SK-N-SH treated with all-trans-retinoic acid at 6 μM for 48 hours (cell line): ENCODE results near the gene CCND2.

Source experiments
- ARNTL ChIP-seq: fragments of 450-650 bp; formaldehyde crosslinking; IDR thresholded peaks from 2 replicates; pipeline ENCODE4 v1.5.0; 2020; ENCODE audit warnings: low read depth, mild to moderate bottlenecking, moderate library complexity, borderline replicate concordance
- BACH2 ChIP-seq: fragments of 250-450 bp; sonication (Bioruptor Pico); IDR thresholded peaks from 2 replicates; pipeline ENCODE4 v1.9.0; 2021; ENCODE audit warnings: mild to moderate bottlenecking, borderline replicate concordance
- ISL1 ChIP-seq: fragments of 250-450 bp; sonication (Bioruptor Pico); IDR thresholded peaks from 2 replicates; pipeline ENCODE4 v2.1.2; 2022; ENCODE audit warnings: mild to moderate bottlenecking, moderate library complexity
- OSR1 ChIP-seq: fragments of 250-450 bp; sonication (Bioruptor Pico); IDR thresholded peaks from 2 replicates; pipeline ENCODE4 v1.8.0; 2022; ENCODE audit warnings: moderate library complexity, mild to moderate bottlenecking, inconsistent platforms
- PATZ1 ChIP-seq: fragments of 250-450 bp; sonication (Bioruptor Pico); IDR thresholded peaks from 2 replicates; pipeline ENCODE4 v1.8.0; 2020; ENCODE audit warnings: mild to moderate bottlenecking, moderate library complexity, borderline replicate concordance
- ZC3H10 ChIP-seq: fragments of 250-450 bp; sonication (Bioruptor Pico); IDR thresholded peaks from 2 replicates; pipeline ENCODE4 v1.5.1; 2021; ENCODE audit warnings: mild to moderate bottlenecking, moderate library complexity
- ZFP30 ChIP-seq: fragments of 450-650 bp; formaldehyde crosslinking; IDR thresholded peaks from 2 replicates; pipeline ENCODE4 v1.5.0; 2022; ENCODE audit warnings: mild to moderate bottlenecking, moderate library complexity
- ZNF565 ChIP-seq: fragments of 450-650 bp; formaldehyde crosslinking; conservative IDR thresholded peaks from 2 replicates; pipeline ENCODE4 v1.5.0; 2020; ENCODE audit warnings: low read depth, mild to moderate bottlenecking, moderate library complexity
- ZNF70 ChIP-seq: fragments of 450-650 bp; formaldehyde crosslinking; IDR thresholded peaks from 2 replicates; pipeline ENCODE4 v1.5.0; 2020; ENCODE audit warnings: mild to moderate bottlenecking, moderate library complexity
- ZNF8 ChIP-seq: fragments of 450-650 bp; formaldehyde crosslinking; IDR thresholded peaks from 2 replicates; pipeline ENCODE4 v1.5.0; 2020; ENCODE audit warnings: mild to moderate bottlenecking, moderate library complexity
- TF ChIP-seq, protein P1 (sequence below): fragments of 250-450 bp; sonication (Bioruptor Pico); IDR thresholded peaks from 2 replicates; pipeline ENCODE4 v1.8.0; 2021; ENCODE audit warnings: low read depth, mild to moderate bottlenecking, moderate library complexity, borderline replicate concordance
- TF ChIP-seq, protein P2 (sequence below): fragments of 250-450 bp; sonication (Bioruptor Pico); IDR thresholded peaks from 2 replicates; pipeline ENCODE4 v1.5.0; 2020; ENCODE audit warnings: mild to moderate bottlenecking, moderate library complexity

- TF ChIP-seq, protein P1, sequence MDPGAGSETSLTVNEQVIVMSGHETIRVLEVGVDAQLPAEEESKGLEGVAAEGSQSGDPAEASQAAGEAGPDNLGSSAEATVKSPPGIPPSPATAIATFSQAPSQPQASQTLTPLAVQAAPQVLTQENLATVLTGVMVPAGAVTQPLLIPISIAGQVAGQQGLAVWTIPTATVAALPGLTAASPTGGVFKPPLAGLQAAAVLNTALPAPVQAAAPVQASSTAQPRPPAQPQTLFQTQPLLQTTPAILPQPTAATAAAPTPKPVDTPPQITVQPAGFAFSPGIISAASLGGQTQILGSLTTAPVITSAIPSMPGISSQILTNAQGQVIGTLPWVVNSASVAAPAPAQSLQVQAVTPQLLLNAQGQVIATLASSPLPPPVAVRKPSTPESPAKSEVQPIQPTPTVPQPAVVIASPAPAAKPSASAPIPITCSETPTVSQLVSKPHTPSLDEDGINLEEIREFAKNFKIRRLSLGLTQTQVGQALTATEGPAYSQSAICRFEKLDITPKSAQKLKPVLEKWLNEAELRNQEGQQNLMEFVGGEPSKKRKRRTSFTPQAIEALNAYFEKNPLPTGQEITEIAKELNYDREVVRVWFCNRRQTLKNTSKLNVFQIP (CRISPR knock-in tag) = no peak
- TF ChIP-seq BACH2 (CRISPR knock-in tag) (no peak), ZNF8 (CRISPR knock-in tag) (no peak), ZC3H10 (no peak), OSR1 (CRISPR knock-in tag) (no peak), ZNF70 (CRISPR knock-in tag) (no peak), ZFP30 (CRISPR knock-in tag) (no peak), ARNTL (CRISPR knock-in tag) (no peak), ISL1 (CRISPR knock-in tag) (no peak), ZNF565 (CRISPR knock-in tag) (no peak), PATZ1 (CRISPR knock-in tag) (no peak)
- TF ChIP-seq, protein P2, sequence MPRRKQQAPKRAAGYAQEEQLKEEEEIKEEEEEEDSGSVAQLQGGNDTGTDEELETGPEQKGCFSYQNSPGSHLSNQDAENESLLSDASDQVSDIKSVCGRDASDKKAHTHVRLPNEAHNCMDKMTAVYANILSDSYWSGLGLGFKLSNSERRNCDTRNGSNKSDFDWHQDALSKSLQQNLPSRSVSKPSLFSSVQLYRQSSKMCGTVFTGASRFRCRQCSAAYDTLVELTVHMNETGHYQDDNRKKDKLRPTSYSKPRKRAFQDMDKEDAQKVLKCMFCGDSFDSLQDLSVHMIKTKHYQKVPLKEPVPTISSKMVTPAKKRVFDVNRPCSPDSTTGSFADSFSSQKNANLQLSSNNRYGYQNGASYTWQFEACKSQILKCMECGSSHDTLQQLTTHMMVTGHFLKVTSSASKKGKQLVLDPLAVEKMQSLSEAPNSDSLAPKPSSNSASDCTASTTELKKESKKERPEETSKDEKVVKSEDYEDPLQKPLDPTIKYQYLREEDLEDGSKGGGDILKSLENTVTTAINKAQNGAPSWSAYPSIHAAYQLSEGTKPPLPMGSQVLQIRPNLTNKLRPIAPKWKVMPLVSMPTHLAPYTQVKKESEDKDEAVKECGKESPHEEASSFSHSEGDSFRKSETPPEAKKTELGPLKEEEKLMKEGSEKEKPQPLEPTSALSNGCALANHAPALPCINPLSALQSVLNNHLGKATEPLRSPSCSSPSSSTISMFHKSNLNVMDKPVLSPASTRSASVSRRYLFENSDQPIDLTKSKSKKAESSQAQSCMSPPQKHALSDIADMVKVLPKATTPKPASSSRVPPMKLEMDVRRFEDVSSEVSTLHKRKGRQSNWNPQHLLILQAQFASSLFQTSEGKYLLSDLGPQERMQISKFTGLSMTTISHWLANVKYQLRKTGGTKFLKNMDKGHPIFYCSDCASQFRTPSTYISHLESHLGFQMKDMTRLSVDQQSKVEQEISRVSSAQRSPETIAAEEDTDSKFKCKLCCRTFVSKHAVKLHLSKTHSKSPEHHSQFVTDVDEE (CRISPR knock-in tag) = no peak
Measured at GRCh38 chr12:4322726-4323125, 49.2 kb downstream of the CCND2 start.
